GM11168 (cell line): Measurements from ENCODE around the gene GIGYF2.

Source experiments
- in situ Hi-C: fragments of 300-500 bp; cut with MboI; formaldehyde crosslinking; loops from one replicate; pipeline ENCODE4 v1.12.0; 2022; ENCODE audit warnings: low sequenced_read_pairs; ENCODE audit not compliant: unreplicated experiment

GIGYF2 gene

GRCh38 chr2:232874677-232875223, 177.6 kb downstream of the GIGYF2 start:
- in situ Hi-C loops: no loop called here

DNA sequence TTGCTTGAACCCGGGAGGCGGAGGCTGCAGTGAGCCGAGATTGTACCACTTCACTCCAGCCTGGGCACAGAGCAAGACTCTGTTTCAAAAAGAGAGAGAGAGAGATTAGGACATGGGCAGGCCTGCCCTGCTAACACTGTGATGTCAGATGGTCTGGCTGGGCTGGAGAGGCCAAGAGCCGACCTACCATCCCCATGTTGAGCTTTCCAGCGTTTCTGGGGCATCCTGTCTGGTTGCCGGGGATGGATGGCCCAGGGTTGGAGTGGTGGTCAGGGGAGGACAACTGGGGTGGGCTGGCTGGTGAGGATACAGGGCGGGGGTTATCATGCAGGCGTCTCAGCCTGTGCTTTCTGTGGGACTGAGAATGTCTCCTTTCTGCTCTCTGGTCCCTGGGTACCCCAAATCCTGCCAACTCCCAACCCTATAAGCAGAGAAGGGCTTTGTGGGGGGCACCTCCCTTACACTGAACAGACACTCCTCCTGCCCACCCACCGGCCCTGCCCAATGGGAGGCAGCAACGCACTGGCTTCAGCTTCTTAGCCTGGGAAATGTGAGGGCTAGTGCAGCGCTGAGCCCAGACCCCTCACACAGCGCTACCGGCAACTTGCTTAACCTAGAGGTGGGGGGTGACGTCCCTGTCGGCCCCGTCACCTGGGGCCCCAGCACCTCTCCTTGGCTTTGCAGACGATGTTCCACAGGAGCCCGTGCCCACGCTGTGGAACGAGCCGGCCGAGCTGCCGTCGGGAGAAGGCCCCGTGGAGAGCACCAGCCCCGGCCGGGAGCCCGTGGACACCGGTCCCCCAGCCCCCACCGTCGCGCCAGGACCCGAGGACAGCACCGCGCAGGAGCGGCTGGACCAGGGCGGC, 178.4 kb downstream of the GIGYF2 start:
- in situ Hi-C loops: no loop called here

GRCh38 chr2:232876161-232876977, 179.2 kb downstream of the GIGYF2 start:
- in situ Hi-C loops: no loop called here

DNA sequence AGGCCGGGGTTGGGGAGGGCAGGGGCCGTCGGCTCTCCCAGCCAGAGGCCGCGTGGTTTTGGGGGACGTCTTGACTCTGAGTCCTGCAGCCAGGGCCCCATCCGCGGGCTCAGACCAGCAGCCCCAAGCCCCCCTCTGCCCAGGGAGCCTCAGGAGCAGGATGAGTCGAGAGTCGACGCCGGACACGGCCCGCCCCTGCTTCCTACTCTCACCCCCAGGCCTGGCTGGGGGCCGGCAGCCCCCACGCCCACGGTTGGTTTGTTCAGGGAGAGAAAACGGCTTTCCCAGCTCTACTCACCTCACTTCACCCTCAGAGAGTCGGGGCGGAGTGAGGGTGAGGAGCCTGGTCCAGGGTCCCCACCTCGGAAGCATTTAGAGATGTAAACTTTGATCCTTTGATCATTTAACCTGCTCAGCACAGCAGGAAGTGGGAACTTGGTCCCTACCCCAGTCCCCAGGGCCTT, 179.9 kb downstream of the GIGYF2 start:
- in situ Hi-C loops: no loop called here

- in situ Hi-C loops: no loop called here
Observed at GRCh38 chr2:232877940-232878511, 180.9 kb downstream of the GIGYF2 start.

DNA sequence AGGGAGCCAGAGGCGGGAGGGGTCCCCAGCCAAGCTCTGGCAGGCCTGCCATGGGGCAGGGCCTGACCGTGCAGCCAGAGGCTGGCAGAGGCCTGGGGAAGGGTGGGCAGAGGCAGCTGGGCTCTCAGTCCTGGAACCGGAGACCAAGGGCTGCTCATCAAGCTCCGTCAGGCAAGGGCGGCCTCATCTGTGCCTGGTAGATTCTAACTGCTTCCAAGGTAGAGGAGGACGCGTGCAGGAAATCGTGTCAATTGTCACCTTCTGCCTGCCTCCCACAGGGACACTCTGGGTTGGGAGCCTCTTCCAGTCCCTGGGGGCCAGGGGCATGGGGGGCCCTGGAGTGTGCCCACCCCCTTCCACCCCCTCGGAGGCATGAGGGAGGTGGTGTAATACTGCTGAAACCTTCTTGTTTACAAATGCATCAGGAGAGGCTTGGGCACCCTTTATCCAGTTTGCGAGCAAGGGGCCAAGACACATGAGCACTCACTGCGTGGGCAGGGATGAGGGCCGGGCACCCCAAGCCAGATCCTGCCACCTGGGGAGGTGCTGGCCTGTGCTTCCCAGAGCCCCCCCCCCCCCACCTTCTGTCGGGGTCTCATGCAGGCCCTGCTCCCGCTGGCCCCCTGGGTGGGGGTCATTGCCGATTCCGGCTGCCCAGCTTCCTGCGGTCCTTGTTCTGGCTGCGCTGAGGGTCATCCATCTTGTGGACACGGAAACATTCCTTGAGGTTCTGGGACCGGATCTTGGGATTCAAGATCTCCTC, 181.9 kb downstream of the GIGYF2 start:
- in situ Hi-C loops: no loop called here

- in situ Hi-C loops: no loop called here
Observed at GRCh38 chr2:232879618-232880494, 182.7 kb downstream of the GIGYF2 start.

- in situ Hi-C loops: no loop called here
Observed at GRCh38 chr2:232880764-232881351, 183.7 kb downstream of the GIGYF2 start.

DNA sequence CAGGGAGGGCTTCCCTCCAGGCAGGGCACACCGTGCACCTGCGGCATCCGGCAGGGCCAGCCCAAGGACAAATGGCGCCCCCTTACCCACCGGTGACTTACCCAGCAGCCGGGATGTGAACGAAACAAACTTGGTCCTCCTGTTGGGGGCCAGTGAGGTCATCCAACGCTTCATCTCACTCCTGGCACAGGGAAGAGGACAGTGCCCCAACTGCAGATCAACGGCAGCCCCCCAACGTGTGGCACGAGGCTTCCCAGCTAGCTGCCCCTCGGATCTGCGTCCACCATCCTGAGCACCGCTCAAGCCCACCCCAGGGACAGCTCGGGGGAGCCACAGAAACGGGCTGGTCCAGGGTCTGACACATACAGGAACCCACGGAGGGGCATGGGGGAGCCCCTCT, 185.0 kb downstream of the GIGYF2 start:
- in situ Hi-C loops: no loop called here

DNA sequence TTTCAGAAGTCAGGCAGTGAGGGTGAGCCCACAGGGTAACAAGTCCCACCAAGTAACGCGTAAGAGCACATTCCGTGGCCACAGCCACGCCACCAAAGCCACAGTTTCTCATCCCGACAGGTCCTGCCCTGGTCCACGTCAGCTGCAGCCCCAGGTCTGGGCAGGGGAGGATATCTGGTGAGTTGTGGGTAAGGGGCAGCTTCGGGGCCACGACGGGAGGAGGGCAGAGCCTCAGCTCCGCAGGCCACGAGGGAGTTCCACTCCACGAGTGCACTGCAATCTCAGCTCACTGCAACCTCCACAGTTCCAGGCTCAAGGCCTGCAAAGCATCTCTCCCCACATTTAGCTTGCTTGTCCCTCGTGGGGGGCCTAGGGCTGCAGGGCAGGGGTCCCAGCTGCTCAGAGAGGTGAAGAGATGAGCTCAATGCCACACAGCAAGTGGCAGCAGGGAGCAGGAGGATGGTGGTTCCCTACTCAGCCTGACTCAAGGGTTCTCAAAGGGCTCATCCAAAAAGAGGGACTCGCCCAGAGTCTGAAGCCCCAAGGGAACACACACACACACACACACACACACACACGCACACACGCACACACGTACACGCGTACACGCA, 185.5 kb downstream of the GIGYF2 start:
- in situ Hi-C loops: no loop called here

- in situ Hi-C loops: no loop called here
Observed at GRCh38 chr2:232883116-232883721, 186.1 kb downstream of the GIGYF2 start.

- in situ Hi-C loops: no loop called here
Observed at GRCh38 chr2:232884001-232884421, 186.9 kb downstream of the GIGYF2 start.

DNA sequence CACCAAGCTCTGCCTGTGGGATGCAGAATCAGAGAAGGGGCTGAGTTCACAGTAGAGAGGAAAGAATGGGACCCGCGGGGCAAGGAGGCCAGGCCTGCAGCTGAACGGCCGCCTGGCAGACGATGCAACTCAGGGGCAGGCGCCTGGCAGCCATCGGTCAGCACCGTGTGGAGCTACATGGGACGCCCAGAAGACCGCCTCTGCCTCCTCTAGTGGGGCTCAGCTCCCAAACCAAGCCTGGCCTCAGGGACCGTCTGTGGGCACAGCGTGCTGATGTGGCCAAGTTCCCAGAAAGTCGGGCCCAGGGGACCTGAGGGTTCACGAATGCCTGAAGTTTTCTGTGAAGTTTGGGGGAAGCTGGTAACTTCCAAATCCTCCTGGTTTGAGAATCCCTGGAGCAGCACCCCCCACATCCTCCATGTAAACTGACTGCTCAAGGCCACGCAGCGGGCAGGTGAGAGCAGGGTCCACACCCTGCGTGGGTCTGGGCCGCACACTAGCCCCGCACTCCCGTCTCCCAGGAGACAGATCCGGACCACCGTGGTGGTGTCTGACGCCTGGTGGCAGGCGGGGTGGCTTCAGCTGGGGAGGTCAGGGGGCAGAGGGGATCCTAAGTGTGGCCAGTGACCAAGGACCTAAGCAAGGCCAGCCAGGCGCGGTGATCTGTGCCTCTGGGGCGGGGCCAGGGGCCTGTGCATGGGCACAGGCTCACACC, 187.6 kb downstream of the GIGYF2 start:
- in situ Hi-C loops: no loop called here

DNA sequence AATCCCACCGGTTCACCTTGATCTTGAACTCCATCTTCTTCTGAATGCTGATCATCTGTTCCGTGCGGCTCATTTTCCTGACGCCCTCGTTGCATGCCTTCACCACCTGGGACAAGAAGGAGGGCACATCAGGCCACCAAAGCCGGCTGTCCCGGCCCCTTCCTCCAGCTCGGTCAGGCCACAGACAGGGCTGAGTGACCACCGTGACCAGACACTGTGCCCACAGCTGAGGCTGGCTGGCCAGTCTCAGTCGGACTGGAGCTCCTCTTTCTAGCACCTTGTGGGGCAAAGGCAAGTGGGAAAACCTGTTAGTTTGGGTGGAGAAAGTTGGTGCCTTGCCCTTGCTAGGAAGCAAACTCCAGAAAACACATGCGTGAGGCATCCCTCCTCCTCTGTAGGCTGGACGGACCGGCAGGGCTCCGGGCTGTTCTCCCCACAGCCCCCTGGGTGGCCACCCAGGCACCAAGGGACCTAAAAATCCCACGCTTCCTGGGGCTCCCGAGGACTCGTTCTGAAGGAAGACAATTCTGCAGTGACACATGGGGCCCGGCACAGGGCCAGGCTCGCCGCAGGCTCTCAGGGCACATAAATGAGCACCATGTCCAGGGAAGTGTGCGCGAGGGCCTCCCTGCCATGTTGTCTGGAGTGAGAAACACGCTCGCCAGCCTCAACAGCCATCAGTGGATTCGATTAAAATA, 188.3 kb downstream of the GIGYF2 start:
- in situ Hi-C loops: no loop called here

GRCh38 chr2:232886176-232886575, 189.0 kb downstream of the GIGYF2 start:
- in situ Hi-C loops: no loop called here

GRCh38 chr2:232886632-232887031, 189.5 kb downstream of the GIGYF2 start:
- in situ Hi-C loops: no loop called here
